Hepatocyte (in vitro differentiated cells): ENCODE data around the gene DIAPH3. TPM values are rescaled to one million over a fixed set of nuclear protein-coding genes. Genes with fewer than 3 reads are reported as not detected.
A peak's percentile ranks its signal among the peaks of the same experiment; 100 is the strongest.

Experiments used
- DNase-seq: peaks from one replicate; pipeline ENCODE4 v3.0.0-alpha.2; 2016; ENCODE audit warnings: low spot score
- H2AFZ ChIP-seq: fragments of 200-600 bp; sonication (generic); 2 replicates; pipeline ENCODE4 v1.6.0; 2016; ENCODE audit warnings: antibody characterized with exemption, mild to moderate bottlenecking
- H3K27ac ChIP-seq: fragments of 200-600 bp; sonication (generic); 2 replicates; pipeline ENCODE4 v1.5.1; 2016; ENCODE audit warnings: mild to moderate bottlenecking
- H3K27me3 ChIP-seq: fragments of 200-600 bp; sonication (generic); 2 replicates; pipeline ENCODE4 v1.6.1; 2016
- H3K36me3 ChIP-seq: fragments of 200-600 bp; sonication (generic); replicated peaks from 2 replicates; pipeline ENCODE4 v1.5.1; 2016; ENCODE audit warnings: low read depth; ENCODE audit not compliant: insufficient read depth
- H3K4me1 ChIP-seq: fragments of 200-600 bp; sonication (generic); 2 replicates; pipeline ENCODE4 v1.5.1; 2016; ENCODE audit warnings: mild to moderate bottlenecking, moderate library complexity; ENCODE audit not compliant: insufficient read depth
- H3K4me2 ChIP-seq: fragments of 200-600 bp; sonication (generic); 2 replicates; pipeline ENCODE4 v1.6.0; 2016
- H3K4me3 ChIP-seq: fragments of 200-600 bp; sonication (generic); 2 replicates; pipeline ENCODE4 v1.5.1; 2016; ENCODE audit warnings: mild to moderate bottlenecking
- H3K79me2 ChIP-seq: fragments of 200-600 bp; sonication (generic); 2 replicates; pipeline ENCODE4 v1.6.0; 2017; ENCODE audit warnings: mild to moderate bottlenecking
- H3K9me2 ChIP-seq: fragments of 200-600 bp; sonication (generic); replicated peaks from 2 replicates; pipeline ENCODE4 v1.6.0; 2017; ENCODE audit warnings: mild to moderate bottlenecking; ENCODE audit not compliant: insufficient read depth
- H3K9me3 ChIP-seq: fragments of 200-600 bp; sonication (generic); 2 replicates; pipeline ENCODE4 v1.5.1; 2016; ENCODE audit warnings: low read depth, mild to moderate bottlenecking
- H4K20me1 ChIP-seq: fragments of 200-600 bp; sonication (generic); 2 replicates; pipeline ENCODE4 v1.6.0; 2016; ENCODE audit warnings: mild to moderate bottlenecking; ENCODE audit not compliant: insufficient read depth, poor library complexity, severe bottlenecking
- EZH2 ChIP-seq: fragments of 200-600 bp; sonication (generic); IDR thresholded peaks from 2 replicates; pipeline ENCODE4 v1.6.1; 2016; ENCODE audit warnings: antibody characterized with exemption, mild to moderate bottlenecking, borderline replicate concordance
- EZH2phosphoT487 ChIP-seq: fragments of 200-600 bp; sonication (generic); IDR thresholded peaks from one replicate; pipeline ENCODE4 v1.6.1; 2018; ENCODE audit warnings: antibody characterized with exemption, mild to moderate bottlenecking, low read depth, moderate library complexity; ENCODE audit not compliant: unreplicated experiment, severe bottlenecking
- WGBS: methylation state at CpG from one replicate; pipeline ENCODE4 v1.1.6; 2016; ENCODE audit warnings: low lambda C conversion rate; ENCODE audit errors: missing lambda C conversion rate; 5-methylcytosine and 5-hydroxymethylcytosine counted together
- polyA plus RNA-seq: library from polyadenylated mRNA; unstranded; fragments of >200 nt; fragmentation: Nextera tagmentation; extraction: Ambion mirVana; gene quantifications from 2 replicates; pipeline ENCODE4 v1.2.1, GENCODE V29; 2016
- total RNA-seq: library from RNA; depleted of rRNA; stranded (reverse); fragments of >200 nt; gene quantifications from 2 replicates; pipeline ENCODE4 v1.2.3, GENCODE V29; 2014
- TF ChIP-seq, protein P1 (sequence below): fragments of 200-600 bp; sonication (generic); IDR thresholded peaks from 2 replicates; pipeline ENCODE4 v1.5.1; 2016; ENCODE audit warnings: antibody characterized with exemption, mild to moderate bottlenecking; ENCODE audit not compliant: poor library complexity

The DIAPH3 gene
- total and polyA plus RNA-seq, 2 experiments from 2014 or later: 4.7 to 7.9 TPM

DNA sequence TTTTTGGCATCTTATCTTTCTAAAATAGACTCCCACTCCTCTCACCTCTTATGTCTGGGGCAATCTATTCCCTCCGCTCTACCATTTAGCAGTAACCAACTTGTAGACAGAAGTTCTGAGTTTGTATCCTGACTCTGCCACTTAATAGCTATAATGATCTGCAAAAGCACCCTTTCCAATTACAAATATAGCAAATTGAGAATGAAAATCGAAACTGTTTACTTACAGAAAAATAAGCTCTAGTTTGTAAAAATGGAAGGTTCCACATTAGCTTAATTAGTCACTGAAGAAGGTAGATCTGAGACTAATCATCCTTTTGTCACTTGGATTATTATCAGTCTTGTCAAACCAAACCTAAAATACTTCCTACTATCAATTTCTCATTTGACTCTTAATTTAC is 409.3 kb downstream of the DIAPH3 start:
- Histone ChIP-seq H3K36me3 (no peaks in the 10 kb centered on the region), H2AFZ (no peak overlapping the region), H3K9me3 (no peaks in the 10 kb centered on the region), H3K4me1 (no peaks in the 10 kb centered on the region), H3K9me2 (no peaks in the 10 kb centered on the region), H3K4me3 (no peak overlapping the region), H3K79me2 (no peaks in the 10 kb centered on the region), H4K20me1 (no peaks in the 10 kb centered on the region), H3K4me2 (no peak overlapping the region), H3K27me3 (no peaks in the 10 kb centered on the region), H3K27ac (no peak overlapping the region)
- WGBS: 88% methylated on average over 2 of the region's 2 CpGs
- no peak for TF ChIP-seq EZH2
- no peak for TF ChIP-seq EZH2phosphoT487
- TF ChIP-seq, protein P1, sequence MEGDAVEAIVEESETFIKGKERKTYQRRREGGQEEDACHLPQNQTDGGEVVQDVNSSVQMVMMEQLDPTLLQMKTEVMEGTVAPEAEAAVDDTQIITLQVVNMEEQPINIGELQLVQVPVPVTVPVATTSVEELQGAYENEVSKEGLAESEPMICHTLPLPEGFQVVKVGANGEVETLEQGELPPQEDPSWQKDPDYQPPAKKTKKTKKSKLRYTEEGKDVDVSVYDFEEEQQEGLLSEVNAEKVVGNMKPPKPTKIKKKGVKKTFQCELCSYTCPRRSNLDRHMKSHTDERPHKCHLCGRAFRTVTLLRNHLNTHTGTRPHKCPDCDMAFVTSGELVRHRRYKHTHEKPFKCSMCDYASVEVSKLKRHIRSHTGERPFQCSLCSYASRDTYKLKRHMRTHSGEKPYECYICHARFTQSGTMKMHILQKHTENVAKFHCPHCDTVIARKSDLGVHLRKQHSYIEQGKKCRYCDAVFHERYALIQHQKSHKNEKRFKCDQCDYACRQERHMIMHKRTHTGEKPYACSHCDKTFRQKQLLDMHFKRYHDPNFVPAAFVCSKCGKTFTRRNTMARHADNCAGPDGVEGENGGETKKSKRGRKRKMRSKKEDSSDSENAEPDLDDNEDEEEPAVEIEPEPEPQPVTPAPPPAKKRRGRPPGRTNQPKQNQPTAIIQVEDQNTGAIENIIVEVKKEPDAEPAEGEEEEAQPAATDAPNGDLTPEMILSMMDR: no peak
- DNase-seq: no peak

DNA sequence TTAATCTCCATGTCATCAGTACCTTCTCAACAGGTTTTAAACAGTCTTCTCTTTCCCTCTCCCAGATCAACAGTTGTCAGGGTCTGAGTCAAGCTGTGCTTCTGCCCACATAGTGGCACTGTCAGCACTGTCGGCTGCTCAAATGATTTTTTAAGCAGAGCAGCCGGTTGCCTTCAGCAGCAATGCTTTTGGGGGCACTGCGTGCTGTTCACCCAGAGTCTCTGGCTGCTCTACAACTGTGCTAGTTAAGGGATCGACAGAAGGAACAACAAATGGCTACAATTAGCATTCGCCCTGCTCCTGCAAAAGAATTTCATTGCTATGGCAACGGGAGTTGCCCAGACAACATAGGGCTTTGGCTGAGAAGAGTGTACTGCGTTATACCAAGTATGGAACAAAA is 412.9 kb downstream of the DIAPH3 start:
- no peaks in the 10 kb centered on the region for H3K27me3 ChIP-seq
- H2AFZ ChIP-seq: peak overlapping the region; percentile 9
- H3K4me1 ChIP-seq: no peaks in the 10 kb centered on the region
- peak overlapping the region; percentile 67 for H3K4me2 ChIP-seq
- WGBS: 18% methylated on average over 7 of the region's 7 CpGs
- H3K36me3 ChIP-seq: no peaks in the 10 kb centered on the region
- H3K79me2 ChIP-seq: no peaks in the 10 kb centered on the region
- no peak for TF ChIP-seq EZH2
- TF ChIP-seq, protein P1: no peak
- TF ChIP-seq EZH2phosphoT487: no peak
- H3K9me2 ChIP-seq: no peaks in the 10 kb centered on the region
- DNase-seq: peak; percentile 66
- H4K20me1 ChIP-seq: no peaks in the 10 kb centered on the region
- no peaks in the 10 kb centered on the region for H3K9me3 ChIP-seq
- H3K27ac ChIP-seq: peak overlapping the region; percentile 3
- H3K4me3 ChIP-seq: no peak overlapping the region

DNA sequence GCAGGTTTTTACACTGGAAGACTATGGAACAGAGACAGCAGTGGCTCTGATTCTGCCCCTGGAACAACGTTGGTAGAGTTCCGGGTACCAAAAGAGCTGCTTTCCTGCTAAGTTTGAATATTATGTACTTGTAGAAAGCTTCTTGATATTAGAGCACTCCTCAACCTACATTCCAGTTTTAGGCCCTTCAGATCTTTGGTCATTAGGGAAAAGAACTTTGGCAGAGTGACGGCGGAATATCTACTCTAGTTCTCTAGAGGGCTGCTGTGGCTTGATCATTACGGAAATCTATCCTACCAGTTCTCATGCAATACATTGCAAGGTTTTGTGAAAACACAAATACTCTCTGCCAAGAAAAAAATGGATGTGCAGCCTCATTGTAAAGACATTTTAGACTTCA is 415.7 kb downstream of the DIAPH3 start:
- Histone ChIP-seq H3K4me3 (no peak overlapping the region), H3K4me2 (no peak overlapping the region), H4K20me1 (no peaks in the 10 kb centered on the region), H3K9me2 (no peaks in the 10 kb centered on the region), H3K27ac (no peak overlapping the region), H3K27me3 (no peaks in the 10 kb centered on the region), H2AFZ (no peak overlapping the region), H3K36me3 (no peaks in the 10 kb centered on the region), H3K4me1 (peaks cover 8% of the 10 kb centered on the region), H3K9me3 (no peaks in the 10 kb centered on the region), H3K79me2 (no peaks in the 10 kb centered on the region)
- DNase-seq: no peak
- no peak for TF ChIP-seq EZH2
- no peak for TF ChIP-seq EZH2phosphoT487
- TF ChIP-seq, protein P1: no peak
- 95% methylated on average over 5 of the region's 5 CpGs for WGBS

DNA sequence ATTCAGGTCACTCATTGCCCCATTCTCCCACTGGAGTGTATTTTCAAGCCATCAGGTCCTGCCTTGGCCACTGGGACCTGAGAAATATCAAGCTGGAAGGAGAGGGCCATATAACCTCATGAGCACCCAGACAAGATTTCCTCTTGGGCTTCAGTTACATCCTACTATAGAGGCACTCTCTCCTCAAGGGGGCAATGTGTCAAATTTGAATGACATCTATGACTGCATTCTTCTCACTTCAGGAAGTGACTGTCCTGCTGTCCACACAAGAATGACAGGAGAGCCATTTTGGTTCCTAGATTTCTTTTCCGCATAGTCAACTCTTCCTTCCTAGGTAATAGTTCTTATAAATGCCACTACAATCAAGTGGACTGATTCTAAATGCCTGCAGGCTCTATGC is 416.2 kb downstream of the DIAPH3 start:
- H3K9me2 ChIP-seq: no peaks in the 10 kb centered on the region
- no peaks in the 10 kb centered on the region for H3K36me3 ChIP-seq
- no peak overlapping the region for H3K4me3 ChIP-seq
- H3K79me2 ChIP-seq: no peaks in the 10 kb centered on the region
- no peaks in the 10 kb centered on the region for H3K9me3 ChIP-seq
- TF ChIP-seq, protein P1: no peak
- TF ChIP-seq EZH2phosphoT487 (no peak), EZH2 (no peak)
- no peak for DNase-seq
- H2AFZ ChIP-seq: no peak overlapping the region
- no peaks in the 10 kb centered on the region for H3K27me3 ChIP-seq
- no peak overlapping the region for H3K27ac ChIP-seq
- WGBS: 97% methylated on average over 1 of the region's 1 CpG
- H3K4me2 ChIP-seq: no peak overlapping the region
- no peaks in the 10 kb centered on the region for H4K20me1 ChIP-seq
- peaks cover 8% of the 10 kb centered on the region for H3K4me1 ChIP-seq
